HepG2 (cell line): ENCODE data around the gene GLB1L. TPM values are rescaled to one million over a fixed set of nuclear protein-coding genes. Genes with fewer than 3 reads are reported as not detected.

Experiments
- AGO1 ChIP-seq: fragments of 200-400 bp; formaldehyde crosslinking; IDR thresholded peaks from 2 replicates; pipeline ENCODE4 v1.6.1; 2017; ENCODE audit warnings: mild to moderate bottlenecking, low read depth, low read length, moderate library complexity; ENCODE audit not compliant: poor library complexity, severe bottlenecking
- CHD2 ChIP-seq: IDR thresholded peaks from 2 replicates; pipeline ENCODE4 v1.6.1; 2011; ENCODE audit warnings: low read depth, low read length, improper control_type of control experiment
- HNRNPL ChIP-seq: fragments of 200-400 bp; formaldehyde crosslinking; IDR thresholded peaks from 2 replicates; pipeline ENCODE4 v1.6.1; 2017; ENCODE audit warnings: mild to moderate bottlenecking, low read depth, low read length
- MED1 ChIP-seq: sonication (generic); formaldehyde crosslinking; IDR thresholded peaks from 2 replicates; pipeline ENCODE4 v1.4.0; 2020; ENCODE audit warnings: missing genetic modification reagents
- MED13 ChIP-seq: sonication (generic); formaldehyde crosslinking; IDR thresholded peaks from 2 replicates; pipeline ENCODE4 v1.5.0; 2020; ENCODE audit warnings: missing genetic modification reagents
- MIER3 ChIP-seq: IDR thresholded peaks from 2 replicates; pipeline ENCODE4 v1.6.1; 2016; ENCODE audit warnings: missing compliant biosample characterization, borderline replicate concordance
- NFIC ChIP-seq: IDR thresholded peaks from 2 replicates; pipeline ENCODE4 v1.6.1; 2012; ENCODE audit warnings: mild to moderate bottlenecking, low read length, inconsistent platforms
- PHF5A ChIP-seq: IDR thresholded peaks from one replicate; pipeline ENCODE4 v1.6.1; 2018; ENCODE audit warnings: low read depth, missing genetic modification reagents; ENCODE audit not compliant: unreplicated experiment
- TBL1XR1 ChIP-seq: fragments of 150-350 bp; IDR thresholded peaks from 2 replicates; pipeline ENCODE4 v1.6.1; 2014; ENCODE audit warnings: borderline replicate concordance, low read length; ENCODE audit not compliant: partially characterized antibody
- ZFP41 ChIP-seq: sonication (generic); formaldehyde crosslinking; IDR thresholded peaks from 2 replicates; pipeline ENCODE4 v1.4.0; 2020; ENCODE audit warnings: mild to moderate bottlenecking, missing genetic modification reagents, borderline replicate concordance
- ZMYM4 ChIP-seq: sonication (generic); formaldehyde crosslinking; IDR thresholded peaks from 2 replicates; pipeline ENCODE4 v1.8.1; 2023; ENCODE audit warnings: mild to moderate bottlenecking, missing genetic modification reagents
- ZNF331 ChIP-seq: sonication (generic); formaldehyde crosslinking; IDR thresholded peaks from 2 replicates; pipeline ENCODE4 v1.4.0; 2020; ENCODE audit warnings: missing genetic modification reagents
- ZNF337 ChIP-seq: sonication (generic); formaldehyde crosslinking; IDR thresholded peaks from 2 replicates; pipeline ENCODE4 v1.5.1; 2020; ENCODE audit warnings: missing genetic modification reagents, low read depth, mild to moderate bottlenecking, borderline replicate concordance
- ZNF615 ChIP-seq: sonication (generic); formaldehyde crosslinking; IDR thresholded peaks from 2 replicates; pipeline ENCODE4 v1.5.0; 2020; ENCODE audit warnings: mild to moderate bottlenecking, missing genetic modification reagents, borderline replicate concordance
- ZNF616 ChIP-seq: sonication (generic); formaldehyde crosslinking; IDR thresholded peaks from 2 replicates; pipeline ENCODE4 v1.5.0; 2020; ENCODE audit warnings: low read depth, mild to moderate bottlenecking, missing genetic modification reagents
- ZNF709 ChIP-seq: sonication (generic); formaldehyde crosslinking; IDR thresholded peaks from 2 replicates; pipeline ENCODE4 v1.5.0; 2020; ENCODE audit warnings: mild to moderate bottlenecking, missing genetic modification reagents
- ZNF737 ChIP-seq: sonication (generic); formaldehyde crosslinking; IDR thresholded peaks from 2 replicates; pipeline ENCODE4 v1.5.0; 2020; ENCODE audit warnings: missing genetic modification reagents, mild to moderate bottlenecking, borderline replicate concordance
- polyA plus RNA-seq, 8 experiments: library from polyadenylated mRNA; depleted of rRNA in 3 of 8; stranded (reverse) in 7 of 8; unstranded in 1 of 8; fragments of >200 nt; fragmentation: Illumina TruSeq in 4 of 8; extraction: Trizol in 4 of 8; gene quantifications; 2 replicates each; pipeline versions ENCODE4 v1.2.1 to v1.2.3, GENCODE V29; 2011 to 2016; ENCODE audit warnings: low read depth in 4 of 8, missing spikeins in 1 of 8, mixed read lengths in 1 of 8; ENCODE audit not compliant: insufficient read depth in 1 of 8
- total RNA-seq, 5 experiments: library from RNA; depleted of rRNA; stranded (reverse); fragments of >200 nt; fragmentation: Illumina TruSeq; extraction: Trizol; gene quantifications; 2 replicates each; pipeline ENCODE4 v1.2.3, GENCODE V29; 2016; ENCODE audit warnings: low read depth in 1 of 5
- TF ChIP-seq, protein P1 (sequence below): IDR thresholded peaks from 2 replicates; pipeline ENCODE4 v1.6.1; 2012; ENCODE audit warnings: low read length, improper control_type of control experiment
- TF ChIP-seq, protein P2 (sequence below): IDR thresholded peaks from 2 replicates; pipeline ENCODE4 v1.6.1; 2012; ENCODE audit warnings: inconsistent platforms
- TF ChIP-seq, protein P3 (sequence below): sonication (generic); formaldehyde crosslinking; IDR thresholded peaks from 2 replicates; pipeline ENCODE4 v1.8.1; 2023; ENCODE audit warnings: missing genetic modification reagents, mild to moderate bottlenecking, borderline replicate concordance
- TF ChIP-seq, protein P4 (sequence below): IDR thresholded peaks from 2 replicates; pipeline ENCODE4 v1.6.1; 2016; ENCODE audit warnings: low read depth

GLB1L gene
- total and polyA plus RNA-seq, 2 of the 13 experiments (the other 11 are each of a cell fraction or from before 2014, with no cell fraction given) = 6.8 to 7.3 TPM

DNA sequence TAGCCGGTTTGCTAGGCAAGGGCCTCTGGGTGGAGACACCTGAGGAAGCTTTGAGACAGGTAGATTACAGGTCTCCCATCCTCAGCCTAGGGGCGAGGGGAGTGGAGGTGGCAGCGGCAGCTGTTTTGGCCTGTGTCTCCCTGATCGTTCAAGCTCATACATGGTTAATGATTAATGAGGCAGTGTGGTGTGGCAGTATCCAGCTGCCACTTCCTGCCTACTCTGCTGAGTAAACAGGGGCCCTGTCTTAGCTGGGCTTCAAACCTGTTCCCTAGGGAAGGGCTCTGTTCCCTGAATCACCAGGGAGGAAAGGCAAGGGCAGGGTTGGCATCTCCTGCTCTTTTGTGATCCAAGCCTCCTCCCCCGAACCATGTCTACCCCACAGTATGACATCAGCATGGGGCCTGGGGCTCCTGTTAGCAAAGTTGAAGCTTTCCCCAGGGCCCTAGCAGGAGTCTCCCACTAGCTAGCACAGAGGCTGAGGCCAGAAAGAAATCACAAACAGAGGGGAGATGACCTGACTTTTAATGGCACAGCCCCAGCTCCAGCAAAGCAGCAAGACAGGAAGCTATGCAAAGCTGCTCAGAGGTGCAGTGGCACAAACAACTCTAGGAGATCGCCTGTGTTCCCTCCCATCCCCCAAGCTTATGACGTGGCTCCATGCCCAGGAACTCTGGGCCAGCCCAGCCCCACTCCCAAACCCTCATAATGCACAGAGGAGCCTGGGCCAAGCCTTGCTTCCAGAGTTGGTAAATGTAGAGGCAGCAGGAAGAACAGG, 4.1 kb upstream of the GLB1L start (continued):
- TF ChIP-seq, protein P1, sequence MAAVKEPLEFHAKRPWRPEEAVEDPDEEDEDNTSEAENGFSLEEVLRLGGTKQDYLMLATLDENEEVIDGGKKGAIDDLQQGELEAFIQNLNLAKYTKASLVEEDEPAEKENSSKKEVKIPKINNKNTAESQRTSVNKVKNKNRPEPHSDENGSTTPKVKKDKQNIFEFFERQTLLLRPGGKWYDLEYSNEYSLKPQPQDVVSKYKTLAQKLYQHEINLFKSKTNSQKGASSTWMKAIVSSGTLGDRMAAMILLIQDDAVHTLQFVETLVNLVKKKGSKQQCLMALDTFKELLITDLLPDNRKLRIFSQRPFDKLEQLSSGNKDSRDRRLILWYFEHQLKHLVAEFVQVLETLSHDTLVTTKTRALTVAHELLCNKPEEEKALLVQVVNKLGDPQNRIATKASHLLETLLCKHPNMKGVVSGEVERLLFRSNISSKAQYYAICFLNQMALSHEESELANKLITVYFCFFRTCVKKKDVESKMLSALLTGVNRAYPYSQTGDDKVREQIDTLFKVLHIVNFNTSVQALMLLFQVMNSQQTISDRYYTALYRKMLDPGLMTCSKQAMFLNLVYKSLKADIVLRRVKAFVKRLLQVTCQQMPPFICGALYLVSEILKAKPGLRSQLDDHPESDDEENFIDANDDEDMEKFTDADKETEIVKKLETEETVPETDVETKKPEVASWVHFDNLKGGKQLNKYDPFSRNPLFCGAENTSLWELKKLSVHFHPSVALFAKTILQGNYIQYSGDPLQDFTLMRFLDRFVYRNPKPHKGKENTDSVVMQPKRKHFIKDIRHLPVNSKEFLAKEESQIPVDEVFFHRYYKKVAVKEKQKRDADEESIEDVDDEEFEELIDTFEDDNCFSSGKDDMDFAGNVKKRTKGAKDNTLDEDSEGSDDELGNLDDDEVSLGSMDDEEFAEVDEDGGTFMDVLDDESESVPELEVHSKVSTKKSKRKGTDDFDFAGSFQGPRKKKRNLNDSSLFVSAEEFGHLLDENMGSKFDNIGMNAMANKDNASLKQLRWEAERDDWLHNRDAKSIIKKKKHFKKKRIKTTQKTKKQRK = no peak
- peak; percentile 57; the same call in 1 of the 2 replicates for TF ChIP-seq ZMYM4 (CRISPR knock-in tag)
- TF ChIP-seq ZFP41 (CRISPR knock-in tag) = 0 out of 2 replicates have a peak, but pooled peaks have one; percentile 22
- peak; percentile 93; the same call in 1 of the 2 replicates for TF ChIP-seq ZNF709 (CRISPR knock-in tag)
- no peak for TF ChIP-seq TBL1XR1
- TF ChIP-seq PHF5A (CRISPR knock-in tag) = peak; percentile 71
- 0 out of 2 replicates have a peak, but pooled peaks have one; percentile 70 for TF ChIP-seq ZNF615 (CRISPR knock-in tag)
- TF ChIP-seq ZNF616 = 0 out of 2 replicates have a peak, but pooled peaks have one; percentile 30
- TF ChIP-seq, protein P2, sequence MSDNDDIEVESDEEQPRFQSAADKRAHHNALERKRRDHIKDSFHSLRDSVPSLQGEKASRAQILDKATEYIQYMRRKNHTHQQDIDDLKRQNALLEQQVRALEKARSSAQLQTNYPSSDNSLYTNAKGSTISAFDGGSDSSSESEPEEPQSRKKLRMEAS = peak; percentile 71
- peak; percentile 80 for TF ChIP-seq MED1 (CRISPR knock-in tag)
- TF ChIP-seq ZNF337 = 0 out of 2 replicates have a peak, but pooled peaks have one; percentile 76
- TF ChIP-seq CHD2 = peak; percentile 63; the same call in 1 of the 2 replicates
- TF ChIP-seq MED13 (CRISPR knock-in tag) = no peak
- peak; percentile 80; the same call in 1 of the 2 replicates for TF ChIP-seq ZNF331 (CRISPR knock-in tag)
- TF ChIP-seq MIER3 = peak; percentile 84; the same call in 1 of the 2 replicates
- TF ChIP-seq, protein P3, sequence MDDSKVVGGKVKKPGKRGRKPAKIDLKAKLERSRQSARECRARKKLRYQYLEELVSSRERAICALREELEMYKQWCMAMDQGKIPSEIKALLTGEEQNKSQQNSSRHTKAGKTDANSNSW (CRISPR knock-in tag) = peak; percentile 62; the same call in 1 of the 2 replicates
- TF ChIP-seq HNRNPL = peak; percentile 60; the same call in 1 of the 2 replicates
- TF ChIP-seq NFIC = no peak
- no peak for TF ChIP-seq AGO1
- TF ChIP-seq, protein P4, sequence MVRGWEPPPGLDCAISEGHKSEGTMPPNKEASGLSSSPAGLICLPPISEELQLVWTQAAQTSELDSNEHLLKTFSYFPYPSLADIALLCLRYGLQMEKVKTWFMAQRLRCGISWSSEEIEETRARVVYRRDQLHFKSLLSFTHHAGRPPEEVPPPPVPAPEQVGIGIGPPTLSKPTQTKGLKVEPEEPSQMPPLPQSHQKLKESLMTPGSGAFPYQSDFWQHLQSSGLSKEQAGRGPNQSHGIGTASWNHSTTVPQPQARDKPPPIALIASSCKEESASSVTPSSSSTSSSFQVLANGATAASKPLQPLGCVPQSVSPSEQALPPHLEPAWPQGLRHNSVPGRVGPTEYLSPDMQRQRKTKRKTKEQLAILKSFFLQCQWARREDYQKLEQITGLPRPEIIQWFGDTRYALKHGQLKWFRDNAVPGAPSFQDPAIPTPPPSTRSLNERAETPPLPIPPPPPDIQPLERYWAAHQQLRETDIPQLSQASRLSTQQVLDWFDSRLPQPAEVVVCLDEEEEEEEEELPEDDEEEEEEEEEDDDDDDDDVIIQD (CRISPR knock-in tag) = peak; percentile 96
- no peak for TF ChIP-seq ZNF737 (CRISPR knock-in tag)
